ENCODE measurements around the gene YAE1.

DNA sequence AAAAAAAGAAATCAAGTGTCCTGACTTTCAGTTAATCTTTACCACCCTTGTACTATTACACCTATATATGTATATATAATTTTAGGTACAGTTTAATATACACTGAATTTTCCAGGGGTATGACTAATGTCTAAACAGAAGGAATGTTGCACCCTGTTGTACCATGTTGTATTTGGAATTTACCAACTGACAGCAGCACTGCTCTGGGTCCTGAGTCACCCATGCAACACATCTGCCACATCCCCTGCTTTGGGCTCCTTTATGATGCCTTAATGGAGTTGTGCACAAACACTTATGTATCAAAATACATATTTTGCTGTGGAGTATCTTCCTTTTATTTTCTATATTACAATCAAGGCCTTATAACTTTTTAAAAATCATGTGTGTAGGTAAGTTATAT is 21.2 kb downstream of the YAE1 start:
- TF ChIP-seq CTCF (IDR thresholded peaks at IDR 0.05; ENCODE audit: insufficient read depth, low read length, poor library complexity, severe bottlenecking) (no peak), EZH2phosphoT487 (conservative IDR thresholded peaks at IDR 0.05; ENCODE audit: low read length) (no peak)

Measured in SU-DHL-6 (cell line).